Activated naive CD8-positive, alpha-beta T cell treated with anti-CD3 and anti-CD28 coated beads, Interleukin-2, amount 50 U/mL, for 24 hours (primary cell): ENCODE measurements around the gene PDE1C.

Source experiments
- ATAC-seq: fragments of 150-1000 bp; cut with Tn5 transposase; one replicate; pipeline ENCODE4 v1.10.0; 2021
- DNase-seq: peaks from one replicate; pipeline ENCODE4 v3.0.0; 2021
- H3K27ac Mint-ChIP-seq: one replicate; pipeline ENCODE4 v1.8.0; 2021; ENCODE audit warnings: mild to moderate bottlenecking, mixed read lengths
- H3K27me3 Mint-ChIP-seq: one replicate; pipeline ENCODE4 v1.8.0; 2021; ENCODE audit warnings: mixed read lengths
- H3K36me3 Mint-ChIP-seq: one replicate; pipeline ENCODE4 v1.8.0; 2021; ENCODE audit warnings: low read depth, mixed read lengths
- H3K4me1 Mint-ChIP-seq: one replicate; pipeline ENCODE4 v1.8.0; 2021; ENCODE audit warnings: mixed read lengths
- H3K4me3 Mint-ChIP-seq: one replicate; pipeline ENCODE4 v1.8.0; 2021; ENCODE audit warnings: mild to moderate bottlenecking, moderate library complexity, mixed read lengths
- H3K9me3 Mint-ChIP-seq: one replicate; pipeline ENCODE4 v1.8.0; 2021; ENCODE audit warnings: mixed read lengths

PDE1C gene

DNA sequence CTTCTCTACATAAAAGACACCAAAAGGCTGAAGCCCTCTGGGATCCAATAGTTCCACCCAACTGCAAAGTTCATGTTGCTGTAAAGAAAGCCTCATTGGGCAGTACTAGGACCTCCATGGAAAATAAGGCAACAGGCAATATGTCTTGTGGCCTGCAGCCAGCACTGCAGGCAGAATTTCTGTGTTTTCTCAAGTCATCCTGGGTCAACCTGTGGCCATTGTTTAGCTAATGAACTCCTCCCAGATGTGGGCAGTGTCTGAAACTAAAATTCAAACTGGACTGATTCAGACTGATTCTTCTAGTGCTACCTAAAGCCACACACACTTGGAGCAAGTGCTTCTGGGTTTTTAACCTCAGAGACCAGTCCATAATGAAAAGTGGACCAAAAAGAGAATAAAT, 241.7 kb downstream of the PDE1C start:
- Mint-ChIP-seq H3K27me3 (no peaks in the 10 kb centered on the region), H3K4me3 (no peak overlapping the region), H3K4me1 (no peaks in the 10 kb centered on the region), H3K27ac (no peak overlapping the region), H3K9me3 (peaks cover 10% of the 10 kb centered on the region), H3K36me3 (no peaks in the 10 kb centered on the region)
- DNase-seq (no peak), ATAC-seq (no peak)

DNA sequence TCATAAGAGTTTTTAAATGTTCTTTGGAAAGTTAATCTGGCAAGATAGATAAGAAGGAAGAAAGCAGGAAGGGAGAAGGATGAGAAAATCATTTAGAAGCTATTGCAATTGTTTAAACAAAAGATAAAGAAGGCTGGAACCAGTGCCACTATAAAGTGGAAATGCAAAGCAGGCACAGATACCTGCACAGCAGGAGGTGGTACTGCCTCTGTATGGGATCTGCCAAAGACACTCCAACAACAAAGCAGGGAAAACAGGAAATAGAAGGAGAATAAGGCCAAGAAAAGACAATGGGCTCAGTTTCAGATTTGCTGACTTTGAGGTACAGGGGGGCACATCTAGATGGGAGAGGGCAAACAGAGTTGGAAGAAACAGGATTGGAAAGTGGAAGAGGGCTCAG, 244.6 kb downstream of the PDE1C start:
- H3K36me3 Mint-ChIP-seq = no peaks in the 10 kb centered on the region
- H3K27ac Mint-ChIP-seq = no peak overlapping the region
- peaks cover 2% of the 10 kb centered on the region for H3K9me3 Mint-ChIP-seq
- H3K4me3 Mint-ChIP-seq = no peak overlapping the region
- no peak for DNase-seq
- no peaks in the 10 kb centered on the region for H3K27me3 Mint-ChIP-seq
- ATAC-seq = no peak
- H3K4me1 Mint-ChIP-seq = no peaks in the 10 kb centered on the region

DNA sequence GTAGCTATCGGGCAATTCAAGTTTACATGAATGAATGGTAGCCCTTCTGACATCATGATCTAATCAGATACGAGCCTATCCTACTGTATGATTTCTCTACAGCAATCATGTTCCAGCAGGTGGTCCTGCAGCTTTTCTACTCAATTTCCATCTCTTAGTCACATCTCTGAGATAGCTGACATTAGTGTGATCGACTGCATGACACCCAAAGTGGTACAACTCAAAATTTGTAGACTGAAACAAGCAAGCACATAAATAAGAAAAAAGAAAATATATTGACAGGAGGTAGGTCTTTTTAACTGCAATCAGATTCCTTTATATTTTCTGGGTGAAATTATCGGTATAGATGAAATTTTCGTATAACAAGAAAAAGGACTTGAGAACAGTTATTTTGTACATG, 251.2 kb downstream of the PDE1C start:
- no peaks in the 10 kb centered on the region for H3K27me3 Mint-ChIP-seq
- ATAC-seq = no peak
- no peak overlapping the region for H3K4me3 Mint-ChIP-seq
- DNase-seq = no peak
- H3K27ac Mint-ChIP-seq = no peak overlapping the region
- no peaks in the 10 kb centered on the region for H3K9me3 Mint-ChIP-seq
- H3K36me3 Mint-ChIP-seq = no peaks in the 10 kb centered on the region
- no peaks in the 10 kb centered on the region for H3K4me1 Mint-ChIP-seq

DNA sequence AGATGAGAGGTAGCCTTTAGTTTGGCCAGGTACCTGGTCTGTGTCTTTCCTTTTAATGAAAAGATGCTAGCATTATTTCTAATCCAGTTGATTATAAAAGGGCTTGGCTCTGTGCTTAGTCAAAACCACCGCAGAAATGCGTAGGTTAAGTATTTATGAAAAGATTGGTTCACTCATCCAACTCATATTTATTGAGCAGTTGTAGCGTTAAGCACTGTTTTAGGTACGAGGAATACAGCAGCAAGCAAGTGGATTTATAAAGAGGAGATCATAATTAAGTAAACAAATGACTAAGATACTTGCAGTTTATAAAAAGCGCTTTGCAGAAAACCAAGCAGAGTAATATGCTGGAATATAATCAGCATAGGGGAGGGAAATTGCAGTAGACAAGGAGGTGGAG, 253.4 kb downstream of the PDE1C start:
- Mint-ChIP-seq H3K4me3 (no peak overlapping the region), H3K27me3 (no peaks in the 10 kb centered on the region), H3K4me1 (no peaks in the 10 kb centered on the region), H3K36me3 (no peaks in the 10 kb centered on the region), H3K9me3 (no peaks in the 10 kb centered on the region), H3K27ac (no peak overlapping the region)
- DNase-seq = no peak
- no peak for ATAC-seq

GRCh38 chr7:31815796-31816195, 254.4 kb downstream of the PDE1C start:
- Mint-ChIP-seq H3K4me3 (no peak overlapping the region), H3K27ac (no peak overlapping the region), H3K36me3 (no peaks in the 10 kb centered on the region), H3K9me3 (no peaks in the 10 kb centered on the region), H3K4me1 (no peaks in the 10 kb centered on the region), H3K27me3 (no peaks in the 10 kb centered on the region)
- DNase-seq = no peak
- no peak for ATAC-seq

GRCh38 chr7:31814187-31814586, 256.0 kb downstream of the PDE1C start:
- no peaks in the 10 kb centered on the region for H3K9me3 Mint-ChIP-seq
- ATAC-seq (no peak), DNase-seq (no peak)
- H3K27ac Mint-ChIP-seq = no peak overlapping the region
- no peak overlapping the region for H3K4me3 Mint-ChIP-seq
- H3K4me1 Mint-ChIP-seq = no peaks in the 10 kb centered on the region
- H3K36me3 Mint-ChIP-seq = no peaks in the 10 kb centered on the region
- no peaks in the 10 kb centered on the region for H3K27me3 Mint-ChIP-seq

GRCh38 chr7:31811650-31812461, 258.4 kb downstream of the PDE1C start:
- no peak overlapping the region for H3K27ac Mint-ChIP-seq
- H3K4me1 Mint-ChIP-seq = no peaks in the 10 kb centered on the region
- no peaks in the 10 kb centered on the region for H3K9me3 Mint-ChIP-seq
- no peaks in the 10 kb centered on the region for H3K27me3 Mint-ChIP-seq
- no peak overlapping the region for H3K4me3 Mint-ChIP-seq
- DNase-seq (no peak), ATAC-seq (no peak)
- H3K36me3 Mint-ChIP-seq = no peaks in the 10 kb centered on the region

DNA sequence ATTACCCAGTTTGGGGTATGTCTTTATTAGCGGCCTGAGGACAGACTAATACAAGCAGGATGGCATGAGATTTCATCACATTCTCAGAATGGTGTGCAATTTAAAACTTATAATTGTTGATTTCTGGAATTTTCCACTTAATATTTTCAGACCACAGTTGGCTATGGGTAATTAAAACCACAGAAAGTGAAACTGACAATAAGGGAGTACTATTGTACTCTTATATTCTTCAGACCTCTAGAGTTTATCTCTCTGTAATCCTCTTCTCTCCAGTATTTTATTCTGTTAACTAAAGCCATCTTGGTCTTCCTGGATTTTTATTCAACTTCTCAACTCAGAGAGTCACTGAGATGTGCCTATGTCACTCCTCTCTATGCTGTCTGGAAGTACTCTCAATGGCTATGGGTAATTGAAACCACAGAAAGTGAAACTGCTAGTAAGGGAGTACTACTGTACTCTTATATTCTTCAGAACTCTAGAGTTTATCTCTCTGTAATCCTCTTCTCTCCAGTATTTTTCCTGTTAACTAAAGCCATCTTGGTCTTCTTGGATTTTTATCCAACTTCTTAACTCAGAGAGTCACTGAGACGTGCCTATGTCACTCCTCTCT, 264.9 kb downstream of the PDE1C start:
- H3K9me3 Mint-ChIP-seq = peaks cover 7% of the 10 kb centered on the region
- DNase-seq (no peak), ATAC-seq (no peak)
- H3K27ac Mint-ChIP-seq = no peak overlapping the region
- H3K27me3 Mint-ChIP-seq = peaks cover 2% of the 10 kb centered on the region
- no peak overlapping the region for H3K4me3 Mint-ChIP-seq
- H3K36me3 Mint-ChIP-seq = no peaks in the 10 kb centered on the region
- H3K4me1 Mint-ChIP-seq = no peaks in the 10 kb centered on the region

DNA sequence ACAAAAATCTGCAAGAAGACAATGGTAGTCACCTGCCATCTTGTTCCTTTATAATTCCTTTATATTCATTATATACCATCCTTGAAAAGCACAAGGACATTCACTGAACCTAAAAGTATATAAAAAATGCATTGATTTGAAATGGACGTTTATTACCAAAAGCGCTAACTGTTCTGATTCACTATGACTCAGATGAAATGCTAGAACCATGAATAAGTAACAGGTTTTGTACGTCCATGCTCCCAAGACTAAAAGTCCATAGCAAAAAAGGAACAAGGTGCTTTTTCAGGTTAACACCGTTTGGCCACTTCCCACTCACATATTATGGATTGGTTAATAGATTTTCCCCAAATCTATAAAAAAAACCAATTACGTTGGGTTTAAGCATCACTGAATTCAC, 273.8 kb downstream of the PDE1C start:
- H3K9me3 Mint-ChIP-seq = no peaks in the 10 kb centered on the region
- no peak overlapping the region for H3K4me3 Mint-ChIP-seq
- no peaks in the 10 kb centered on the region for H3K4me1 Mint-ChIP-seq
- H3K27me3 Mint-ChIP-seq = no peaks in the 10 kb centered on the region
- H3K27ac Mint-ChIP-seq = no peak overlapping the region
- ATAC-seq = no peak
- H3K36me3 Mint-ChIP-seq = no peaks in the 10 kb centered on the region
- no peak for DNase-seq

DNA sequence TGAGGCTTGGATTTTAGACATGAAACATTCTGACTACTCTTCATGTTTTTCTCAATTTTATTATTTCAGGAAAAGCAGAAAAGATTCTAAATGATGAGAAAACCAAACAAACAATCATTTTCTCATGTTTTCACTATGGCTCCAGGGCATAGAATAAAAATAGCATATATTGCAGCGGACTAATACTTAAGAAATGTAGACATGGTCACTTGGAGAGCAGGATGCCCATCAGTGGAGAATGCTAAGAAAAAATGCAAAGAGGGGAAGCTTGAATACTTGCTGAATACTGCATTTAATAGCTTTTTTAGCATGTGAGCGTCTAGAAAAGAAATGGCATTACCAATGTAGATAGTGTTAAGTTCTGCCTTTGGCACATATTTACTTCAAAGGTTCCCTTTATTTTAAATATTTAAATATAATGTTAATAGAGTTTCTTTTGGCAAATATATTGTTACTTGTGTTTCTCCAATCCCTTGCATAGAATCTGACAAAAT, 275.3 kb downstream of the PDE1C start:
- no peaks in the 10 kb centered on the region for H3K36me3 Mint-ChIP-seq
- no peak overlapping the region for H3K27ac Mint-ChIP-seq
- no peaks in the 10 kb centered on the region for H3K27me3 Mint-ChIP-seq
- DNase-seq (no peak), ATAC-seq (no peak)
- no peak overlapping the region for H3K4me3 Mint-ChIP-seq
- no peaks in the 10 kb centered on the region for H3K4me1 Mint-ChIP-seq
- no peaks in the 10 kb centered on the region for H3K9me3 Mint-ChIP-seq

- no peaks in the 10 kb centered on the region for H3K4me1 Mint-ChIP-seq
- DNase-seq = no peak
- H3K4me3 Mint-ChIP-seq = no peak overlapping the region
- H3K27me3 Mint-ChIP-seq = no peaks in the 10 kb centered on the region
- no peak for ATAC-seq
- H3K36me3 Mint-ChIP-seq = no peaks in the 10 kb centered on the region
- no peak overlapping the region for H3K27ac Mint-ChIP-seq
- no peaks in the 10 kb centered on the region for H3K9me3 Mint-ChIP-seq
These were observed 278.3 kb downstream of the PDE1C start for GRCh38 chr7:31791881-31792280.

DNA sequence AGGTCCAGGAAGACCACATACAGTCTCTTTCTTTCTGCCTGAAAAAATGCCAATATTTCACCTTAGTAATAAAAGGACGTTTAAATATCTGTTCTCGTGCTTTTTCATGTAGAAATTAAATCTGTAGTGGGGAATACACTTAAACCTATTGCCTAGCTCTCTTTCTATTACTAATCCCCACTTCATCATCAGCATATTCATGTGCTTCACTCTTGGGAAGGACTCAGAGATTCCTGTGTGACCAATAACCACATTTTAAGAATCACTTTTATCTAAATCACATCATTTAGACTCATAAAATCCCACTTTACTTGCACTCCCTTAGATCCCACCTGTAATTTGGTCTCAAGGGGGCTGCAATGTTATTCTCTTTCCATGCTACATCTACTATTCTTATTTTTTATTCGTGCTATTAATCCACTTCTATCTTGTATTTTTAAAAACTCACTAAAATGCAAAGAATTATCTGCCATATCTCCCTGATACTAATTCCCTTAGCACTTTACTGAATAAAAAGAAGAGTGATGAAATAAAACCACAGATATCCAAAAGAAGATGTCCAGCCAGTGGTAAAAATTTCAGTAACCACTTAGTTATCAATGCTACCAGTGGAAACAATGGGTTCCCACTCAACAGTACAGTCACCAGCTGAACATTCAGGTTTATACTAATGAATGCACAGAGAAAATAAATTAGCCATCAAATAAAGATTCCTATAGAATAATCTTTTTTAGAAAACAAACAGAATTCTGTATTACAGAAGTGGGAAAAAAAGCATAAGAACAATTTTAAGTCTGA, 281.1 kb downstream of the PDE1C start:
- DNase-seq (no peak), ATAC-seq (no peak)
- Mint-ChIP-seq H3K4me3 (no peak overlapping the region), H3K27ac (no peak overlapping the region), H3K9me3 (no peaks in the 10 kb centered on the region), H3K27me3 (no peaks in the 10 kb centered on the region), H3K36me3 (no peaks in the 10 kb centered on the region), H3K4me1 (no peaks in the 10 kb centered on the region)

GRCh38 chr7:31788445-31788844, 281.8 kb downstream of the PDE1C start:
- no peak for ATAC-seq
- H3K4me1 Mint-ChIP-seq = no peaks in the 10 kb centered on the region
- H3K9me3 Mint-ChIP-seq = no peaks in the 10 kb centered on the region
- no peak for DNase-seq
- H3K27ac Mint-ChIP-seq = no peak overlapping the region
- H3K4me3 Mint-ChIP-seq = no peak overlapping the region
- no peaks in the 10 kb centered on the region for H3K36me3 Mint-ChIP-seq
- H3K27me3 Mint-ChIP-seq = no peaks in the 10 kb centered on the region

DNA sequence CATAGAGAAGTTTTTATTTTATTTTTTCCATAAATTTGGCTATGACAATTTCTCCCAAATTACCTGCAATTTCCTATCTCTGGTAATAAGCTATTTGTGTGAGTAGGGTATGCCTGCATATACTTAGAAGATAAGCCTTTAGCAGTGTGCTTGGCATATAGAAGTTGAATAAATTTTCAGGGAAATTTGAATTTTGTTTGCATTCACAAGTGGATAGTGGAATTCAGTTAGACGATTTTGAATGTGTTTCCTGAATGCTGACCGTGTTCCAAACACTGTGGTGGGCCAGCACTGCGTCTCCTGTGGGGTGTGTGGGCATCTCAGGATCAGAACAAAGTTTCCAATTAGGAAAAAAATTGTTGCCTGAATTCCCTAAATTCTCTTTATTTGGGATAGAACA, 283.9 kb downstream of the PDE1C start:
- Mint-ChIP-seq H3K4me1 (no peaks in the 10 kb centered on the region), H3K36me3 (no peaks in the 10 kb centered on the region), H3K9me3 (no peaks in the 10 kb centered on the region), H3K4me3 (no peak overlapping the region), H3K27me3 (no peaks in the 10 kb centered on the region), H3K27ac (no peak overlapping the region)
- DNase-seq = no peak
- no peak for ATAC-seq

DNA sequence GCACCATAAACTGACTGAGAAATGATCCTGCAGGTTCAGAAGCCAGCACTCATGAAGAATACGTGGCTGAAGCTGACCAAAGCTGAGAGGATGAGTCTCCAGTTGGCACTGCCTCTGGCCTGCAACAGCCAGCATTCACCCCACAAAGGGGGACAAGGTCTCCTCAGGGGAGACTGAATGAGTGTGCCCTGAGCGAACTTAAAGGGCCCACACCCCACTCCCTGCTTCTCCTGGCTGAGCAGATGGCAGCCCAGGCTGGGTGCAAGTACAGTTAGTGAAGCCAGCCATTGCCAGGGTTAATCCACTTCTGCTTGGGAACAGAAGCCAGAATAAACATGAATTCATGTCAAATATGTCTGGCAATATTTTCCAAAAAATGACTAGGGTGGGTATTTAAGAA, 285.1 kb downstream of the PDE1C start:
- no peaks in the 10 kb centered on the region for H3K36me3 Mint-ChIP-seq
- ATAC-seq (no peak), DNase-seq (no peak)
- no peak overlapping the region for H3K27ac Mint-ChIP-seq
- H3K27me3 Mint-ChIP-seq = no peaks in the 10 kb centered on the region
- H3K4me3 Mint-ChIP-seq = no peak overlapping the region
- H3K4me1 Mint-ChIP-seq = no peaks in the 10 kb centered on the region
- H3K9me3 Mint-ChIP-seq = no peaks in the 10 kb centered on the region
